Keratinocyte (primary cell): ENCODE data around the gene DNAH11. TPM values are rescaled to one million over a fixed set of nuclear protein-coding genes. Genes with fewer than 3 reads are reported as not detected.

Source experiments
- DNase-seq: peaks from one replicate; pipeline ENCODE4 v3.0.0-alpha.2; 2011; ENCODE audit warnings: low read depth, missing footprints, low spot score
- FAIRE-seq: peaks from 2 replicates; lab custom pipeline; 2011; peaks lifted over from hg19 to GRCh38; lab: Jason Lieb, UNC
- H2AFZ ChIP-seq: 2 replicates; pipeline ENCODE4 v1.6.0; 2012; ENCODE audit warnings: low read length, control low read depth, inconsistent platforms; ENCODE audit not compliant: control insufficient read depth
- H3K27ac ChIP-seq: 2 replicates; pipeline ENCODE4 v1.5.1; 2011; ENCODE audit warnings: low read length; ENCODE audit not compliant: control insufficient read depth, insufficient read depth
- H3K27me3 ChIP-seq: 3 replicates; pipeline ENCODE4 v1.6.0; 2011; ENCODE audit warnings: low read length; ENCODE audit not compliant: control insufficient read depth, insufficient read depth; ENCODE audit errors: extremely low read depth
- H3K36me3 ChIP-seq, 2 experiments: 2 replicates in 1 of 2; 3 replicates in 1 of 2; pipeline ENCODE4 v1.5.1; 2011; ENCODE audit warnings: low read length in 2 of 2, mild to moderate bottlenecking in 1 of 2; ENCODE audit not compliant: control insufficient read depth in 2 of 2, insufficient read depth in 2 of 2; ENCODE audit errors: extremely low read depth in 1 of 2
- H3K4me1 ChIP-seq: 3 replicates; pipeline ENCODE4 v1.5.1; 2011; ENCODE audit warnings: low read length; ENCODE audit not compliant: control insufficient read depth, insufficient read depth; ENCODE audit errors: extremely low read depth
- H3K4me2 ChIP-seq: 3 replicates; pipeline ENCODE4 v1.6.0; 2011; ENCODE audit warnings: low read depth, low read length; ENCODE audit not compliant: control insufficient read depth, insufficient read depth; ENCODE audit errors: extremely low read depth
- H3K4me3 ChIP-seq, 3 experiments: fragments of 200-600 bp in 1 of 3; sonication (generic) in 1 of 3; 2 replicates in 2 of 3; 3 replicates in 1 of 3; pipeline ENCODE4 v1.5.1; 2011 to 2016; ENCODE audit warnings: low read length in 3 of 3, mild to moderate bottlenecking in 3 of 3, control low read depth in 2 of 3, inconsistent platforms in 1 of 3, low read depth in 1 of 3, mixed read lengths in 1 of 3, mixed run types in 1 of 3, moderate library complexity in 1 of 3; ENCODE audit not compliant: control insufficient read depth in 2 of 3, insufficient read depth in 2 of 3; ENCODE audit errors: extremely low read depth in 1 of 3
- H3K79me2 ChIP-seq: 2 replicates; pipeline ENCODE4 v1.6.0; 2012; ENCODE audit warnings: low read length; ENCODE audit not compliant: control insufficient read depth, insufficient read depth
- H3K9ac ChIP-seq: 3 replicates; pipeline ENCODE4 v1.6.0; 2011; ENCODE audit warnings: low read length; ENCODE audit not compliant: control insufficient read depth, insufficient read depth; ENCODE audit errors: extremely low read depth
- H3K9me1 ChIP-seq: 3 replicates; pipeline ENCODE4 v1.6.0; 2011; ENCODE audit warnings: low read length; ENCODE audit not compliant: control insufficient read depth, insufficient read depth; ENCODE audit errors: extremely low read depth
- H3K9me3 ChIP-seq: 2 replicates; pipeline ENCODE4 v1.5.1; 2012; ENCODE audit warnings: low read depth, low read length; ENCODE audit not compliant: control insufficient read depth
- H4K20me1 ChIP-seq: 3 replicates; pipeline ENCODE4 v1.6.0; 2011; ENCODE audit warnings: low read length; ENCODE audit not compliant: control insufficient read depth, insufficient read depth; ENCODE audit errors: extremely low read depth
- CTCF ChIP-seq, 3 experiments: IDR thresholded peaks in 1 of 3; conservative IDR thresholded peaks in 1 of 3; optimal IDR thresholded peaks in 1 of 3; 2 replicates in 2 of 3; 3 replicates in 1 of 3; pipeline versions ENCODE3 to v1.5.1; 2011; ENCODE audit warnings: low read length in 3 of 3, mild to moderate bottlenecking in 3 of 3, moderate library complexity in 2 of 3, control low read depth in 1 of 3, inconsistent platforms in 1 of 3; ENCODE audit not compliant: insufficient read depth in 2 of 3; ENCODE audit errors: extremely low read depth in 1 of 3
- EZH2 ChIP-seq: IDR thresholded peaks from one replicate; pipeline ENCODE4 v1.6.1; 2012; ENCODE audit warnings: inconsistent platforms, mild to moderate bottlenecking, low read length, moderate library complexity
- dilution Hi-C: fragments of 300-500 bp; cut with MboI; formaldehyde crosslinking; loops from one replicate; pipeline ENCODE4 v1.7.0; 2020; ENCODE audit warnings: low sequenced_read_pairs; ENCODE audit not compliant: extremely low pct_ligation_motif_present
- polyA plus RNA-seq, 5 experiments: library from polyadenylated mRNA; depleted of rRNA in 3 of 5; stranded (reverse) in 3 of 5; stranded (forward) in 1 of 5; unstranded in 1 of 5; fragments of >200 nt; gene quantifications; 1 replicate in 1 of 5; 2 replicates in 3 of 5; 3 replicates in 1 of 5; pipeline versions ENCODE4 v1.2.1 to v1.2.3, GENCODE V29; 2011 to 2012; ENCODE audit warnings: missing spikeins in 2 of 5, low read depth in 1 of 5, low replicate concordance in 1 of 5

DNAH11 gene
- polyA plus RNA-seq, 1 donor (not counting 4 experiments of a cell fraction or from before 2014, with no cell fraction given) = 0.21 TPM

GRCh38 chr7:21550076-21550475, 7.2 kb downstream of the DNAH11 start:
- Histone ChIP-seq H3K9me3 (no peaks in the 10 kb centered on the region), H3K4me3 (no peak overlapping the region), H3K27me3 (no peaks in the 10 kb centered on the region), H4K20me1 (no peaks in the 10 kb centered on the region), H3K4me2 (no peak overlapping the region), H3K9me1 (no peaks in the 10 kb centered on the region), H3K4me1 (no peaks in the 10 kb centered on the region), H3K9ac (no peak overlapping the region), H3K36me3 (no peaks in the 10 kb centered on the region), H3K79me2 (no peaks in the 10 kb centered on the region), H2AFZ (no peak overlapping the region), H3K27ac (no peak overlapping the region)
- DNase-seq (no peak), FAIRE-seq (no peak)
- dilution Hi-C loops = no loop called here
- TF ChIP-seq CTCF (optimal IDR thresholded peaks at IDR 0.05 in 1 of 3, IDR thresholded peaks at IDR 0.05 in 1 of 3, conservative IDR thresholded peaks at IDR 0.05 in 1 of 3; ENCODE audit: extremely low read depth in 1 of 3, insufficient read depth in 2 of 3, low read length in 3 of 3) (no peak), EZH2 (no peak)

- no peak for DNase-seq
- H4K20me1 ChIP-seq = no peaks in the 10 kb centered on the region
- H3K9me1 ChIP-seq = no peaks in the 10 kb centered on the region
- no peak overlapping the region for H3K9ac ChIP-seq
- no peaks in the 10 kb centered on the region for H3K79me2 ChIP-seq
- H2AFZ ChIP-seq = no peak overlapping the region
- no peak for FAIRE-seq
- H3K9me3 ChIP-seq = no peaks in the 10 kb centered on the region
- H3K27ac ChIP-seq = no peak overlapping the region
- no peak overlapping the region for H3K4me3 ChIP-seq
- dilution Hi-C loops = no loop called here
- H3K4me2 ChIP-seq = no peak overlapping the region
- no peaks in the 10 kb centered on the region for H3K36me3 ChIP-seq
- TF ChIP-seq EZH2 (no peak), CTCF (optimal IDR thresholded peaks at IDR 0.05 in 1 of 3, IDR thresholded peaks at IDR 0.05 in 1 of 3, conservative IDR thresholded peaks at IDR 0.05 in 1 of 3; ENCODE audit: extremely low read depth in 1 of 3, insufficient read depth in 2 of 3, low read length in 3 of 3) (peak in 2 of 3 experiments; percentile 8 to 27)
- no peaks in the 10 kb centered on the region for H3K27me3 ChIP-seq
- no peaks in the 10 kb centered on the region for H3K4me1 ChIP-seq
Observed at GRCh38 chr7:21550821-21551531, 8.1 kb downstream of the DNAH11 start.
